Measurements from ENCODE around the gene RBM15.

The RBM15 gene

DNA sequence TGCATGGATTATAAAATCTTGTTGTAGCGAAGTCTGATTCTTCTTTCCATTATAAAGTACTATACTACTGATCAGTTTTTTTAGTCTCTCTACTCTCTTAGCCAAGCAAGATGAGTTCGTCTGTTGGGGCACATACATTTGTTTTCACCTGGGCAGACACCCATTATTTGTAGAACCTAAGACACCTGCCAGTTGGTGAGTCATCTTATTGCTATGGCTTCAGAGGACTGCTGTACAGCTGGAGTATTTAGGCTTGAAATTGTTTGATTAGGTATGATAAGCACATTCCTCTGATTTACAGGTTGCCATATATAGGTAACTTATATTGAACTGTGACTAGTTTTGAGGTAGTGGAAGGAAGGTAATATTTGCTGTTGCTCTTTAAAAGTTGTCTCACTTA lies 17.2 kb downstream of the RBM15 start:
- Histone ChIP-seq H3K4me3 (ENCODE audit: low read length) (no peak overlapping the region), H3K27me3 (ENCODE audit: insufficient read depth, low read length) (no peaks in the 10 kb centered on the region), H3K9ac (ENCODE audit: low read depth, low read length) (no peak overlapping the region), H3K27ac (ENCODE audit: low read depth, low read length) (no peak overlapping the region), H3K36me3 (ENCODE audit: insufficient read depth, low read length) (peaks cover 69% of the 10 kb centered on the region), H3K4me1 (ENCODE audit: insufficient read depth, low read length) (no peaks in the 10 kb centered on the region), H3K9me3 (ENCODE audit: insufficient read depth, low read depth, low read length) (no peaks in the 10 kb centered on the region)
- 96% methylated on average over 2 of the region's 2 CpGs for WGBS

DNA sequence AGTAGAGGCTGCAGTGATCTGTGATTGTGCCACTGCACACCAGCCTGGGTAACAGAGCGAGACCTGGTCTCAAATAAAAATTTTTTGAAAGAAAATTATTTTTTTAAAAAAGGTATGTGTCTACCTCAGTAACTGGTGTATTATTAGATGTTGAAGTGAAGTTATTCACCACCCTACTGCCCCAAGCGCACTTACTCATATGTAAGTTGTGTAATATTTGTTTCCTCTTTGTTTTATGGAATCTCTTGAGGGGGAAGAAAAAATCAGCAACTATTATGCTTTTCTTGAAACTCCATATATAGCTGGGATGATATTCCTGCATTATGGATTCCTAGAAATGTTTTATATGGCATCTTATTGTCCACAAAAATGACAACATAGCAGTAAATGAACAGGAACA lies 21.3 kb downstream of the RBM15 start:
- 100% methylated on average over 1 of the region's 2 CpGs for WGBS
- H3K27ac ChIP-seq (ENCODE audit: low read depth, low read length) = no peak overlapping the region
- no peaks in the 10 kb centered on the region for H3K27me3 ChIP-seq (ENCODE audit: insufficient read depth, low read length)
- H3K9ac ChIP-seq (ENCODE audit: low read depth, low read length) = no peak overlapping the region
- peaks cover 78% of the 10 kb centered on the region for H3K36me3 ChIP-seq (ENCODE audit: insufficient read depth, low read length)
- H3K4me1 ChIP-seq (ENCODE audit: insufficient read depth, low read length) = no peaks in the 10 kb centered on the region
- no peak overlapping the region for H3K4me3 ChIP-seq (ENCODE audit: low read length)
- H3K9me3 ChIP-seq (ENCODE audit: insufficient read depth, low read depth, low read length) = no peaks in the 10 kb centered on the region

DNA sequence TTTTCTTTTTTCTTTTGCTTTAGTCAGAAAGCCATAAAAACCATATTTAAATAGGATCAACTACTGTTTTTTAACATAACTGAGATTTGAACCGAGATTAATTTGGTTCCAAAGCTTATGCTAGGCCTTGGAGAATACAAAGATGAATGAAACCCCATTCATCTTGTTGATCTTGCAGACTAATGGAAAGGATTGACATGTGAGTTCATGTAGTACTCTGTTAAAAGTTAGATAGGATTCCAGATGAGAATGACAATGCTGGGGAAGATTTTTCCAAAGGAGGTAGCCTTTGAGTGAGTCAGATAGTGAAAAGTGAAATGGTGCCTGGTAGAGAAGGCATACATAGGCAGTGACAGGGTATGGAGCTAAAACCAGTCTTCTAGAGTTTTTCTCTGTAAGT lies 22.7 kb downstream of the RBM15 start:
- H3K9me3 ChIP-seq (ENCODE audit: insufficient read depth, low read depth, low read length) = no peaks in the 10 kb centered on the region
- H3K9ac ChIP-seq (ENCODE audit: low read depth, low read length) = no peak overlapping the region
- H3K4me1 ChIP-seq (ENCODE audit: insufficient read depth, low read length) = no peaks in the 10 kb centered on the region
- no peak overlapping the region for H3K27ac ChIP-seq (ENCODE audit: low read depth, low read length)
- no peaks in the 10 kb centered on the region for H3K27me3 ChIP-seq (ENCODE audit: insufficient read depth, low read length)
- peaks cover 78% of the 10 kb centered on the region for H3K36me3 ChIP-seq (ENCODE audit: insufficient read depth, low read length)
- WGBS = 92% methylated on average over 1 of the region's 1 CpG
- H3K4me3 ChIP-seq (ENCODE audit: low read length) = no peak overlapping the region

DNA sequence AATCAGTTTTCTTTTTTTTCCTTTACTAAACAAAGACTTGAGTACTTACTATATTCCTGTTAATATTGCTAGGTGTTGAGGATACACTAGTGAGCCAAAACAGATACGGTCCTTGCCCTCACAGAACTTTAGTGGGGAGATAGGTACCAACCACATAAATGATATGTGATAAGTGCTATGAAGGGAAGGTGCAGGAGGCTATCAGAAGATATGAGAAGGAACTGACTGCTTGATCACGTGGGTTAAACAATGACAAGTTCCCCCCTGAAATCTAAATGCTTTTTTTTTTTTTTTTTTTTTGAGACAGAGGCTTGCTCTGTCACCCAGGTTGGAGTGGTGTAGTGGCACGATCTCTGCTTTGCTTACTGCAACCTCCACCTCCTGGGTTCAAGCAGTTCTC lies 25.0 kb downstream of the RBM15 start:
- WGBS = 100% methylated on average over 3 of the region's 3 CpGs
- no peaks in the 10 kb centered on the region for H3K9me3 ChIP-seq (ENCODE audit: insufficient read depth, low read depth, low read length)
- H3K9ac ChIP-seq (ENCODE audit: low read depth, low read length) = no peak overlapping the region
- no peaks in the 10 kb centered on the region for H3K27me3 ChIP-seq (ENCODE audit: insufficient read depth, low read length)
- H3K27ac ChIP-seq (ENCODE audit: low read depth, low read length) = no peak overlapping the region
- H3K4me1 ChIP-seq (ENCODE audit: insufficient read depth, low read length) = no peaks in the 10 kb centered on the region
- H3K36me3 ChIP-seq (ENCODE audit: insufficient read depth, low read length) = peaks cover 70% of the 10 kb centered on the region
- no peak overlapping the region for H3K4me3 ChIP-seq (ENCODE audit: low read length)

DNA sequence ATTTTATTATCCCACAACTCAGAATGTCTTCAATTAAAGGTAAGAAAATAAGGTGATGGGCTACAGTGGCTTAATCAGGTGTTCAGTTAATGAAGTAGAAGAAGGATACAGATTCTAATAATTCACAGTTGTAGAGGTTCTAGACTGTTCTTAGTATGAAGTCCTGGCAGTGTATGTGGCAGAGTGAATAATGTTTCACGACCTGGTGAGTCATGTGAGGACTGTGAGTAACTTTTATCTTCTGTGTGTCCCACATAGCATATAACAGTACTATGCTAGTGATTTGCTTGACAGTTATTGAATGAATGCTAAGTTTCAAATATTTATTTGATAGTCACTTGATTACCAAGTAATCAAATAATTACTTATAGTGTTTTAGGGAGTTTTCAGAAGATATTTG lies 31.6 kb downstream of the RBM15 start:
- Histone ChIP-seq H3K27me3 (ENCODE audit: insufficient read depth, low read length) (no peaks in the 10 kb centered on the region), H3K4me3 (ENCODE audit: low read length) (no peak overlapping the region), H3K9me3 (ENCODE audit: insufficient read depth, low read depth, low read length) (no peaks in the 10 kb centered on the region), H3K9ac (ENCODE audit: low read depth, low read length) (no peak overlapping the region), H3K27ac (ENCODE audit: low read depth, low read length) (no peak overlapping the region), H3K4me1 (ENCODE audit: insufficient read depth, low read length) (no peaks in the 10 kb centered on the region), H3K36me3 (ENCODE audit: insufficient read depth, low read length) (peaks cover 76% of the 10 kb centered on the region)
- WGBS = 89% methylated on average over 1 of the region's 1 CpG

DNA sequence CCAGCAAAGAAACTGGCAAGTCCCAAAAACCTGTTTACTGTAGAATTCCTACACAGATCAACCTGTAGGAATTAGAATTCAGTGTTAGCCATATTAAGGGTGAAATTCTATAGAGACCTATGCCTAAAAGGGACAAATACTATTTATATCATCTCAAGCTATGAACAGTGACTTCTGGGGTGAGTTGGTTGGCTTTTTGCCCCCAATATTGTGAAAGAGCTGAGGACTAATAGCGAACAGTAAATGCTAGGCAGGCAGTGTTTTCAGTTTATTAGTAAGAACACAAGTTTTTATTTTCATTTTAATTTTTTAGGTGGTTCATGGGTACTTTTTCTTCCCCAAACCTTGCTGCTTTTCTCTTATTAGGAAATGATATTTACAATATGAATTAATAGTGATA lies 36.3 kb downstream of the RBM15 start:
- Histone ChIP-seq H3K27ac (ENCODE audit: low read depth, low read length) (no peak overlapping the region), H3K27me3 (ENCODE audit: insufficient read depth, low read length) (no peaks in the 10 kb centered on the region), H3K4me3 (ENCODE audit: low read length) (no peak overlapping the region), H3K9me3 (ENCODE audit: insufficient read depth, low read depth, low read length) (no peaks in the 10 kb centered on the region), H3K36me3 (ENCODE audit: insufficient read depth, low read length) (peaks cover 79% of the 10 kb centered on the region), H3K4me1 (ENCODE audit: insufficient read depth, low read length) (no peaks in the 10 kb centered on the region), H3K9ac (ENCODE audit: low read depth, low read length) (no peak overlapping the region)
- 89% methylated on average over 1 of the region's 1 CpG for WGBS

DNA sequence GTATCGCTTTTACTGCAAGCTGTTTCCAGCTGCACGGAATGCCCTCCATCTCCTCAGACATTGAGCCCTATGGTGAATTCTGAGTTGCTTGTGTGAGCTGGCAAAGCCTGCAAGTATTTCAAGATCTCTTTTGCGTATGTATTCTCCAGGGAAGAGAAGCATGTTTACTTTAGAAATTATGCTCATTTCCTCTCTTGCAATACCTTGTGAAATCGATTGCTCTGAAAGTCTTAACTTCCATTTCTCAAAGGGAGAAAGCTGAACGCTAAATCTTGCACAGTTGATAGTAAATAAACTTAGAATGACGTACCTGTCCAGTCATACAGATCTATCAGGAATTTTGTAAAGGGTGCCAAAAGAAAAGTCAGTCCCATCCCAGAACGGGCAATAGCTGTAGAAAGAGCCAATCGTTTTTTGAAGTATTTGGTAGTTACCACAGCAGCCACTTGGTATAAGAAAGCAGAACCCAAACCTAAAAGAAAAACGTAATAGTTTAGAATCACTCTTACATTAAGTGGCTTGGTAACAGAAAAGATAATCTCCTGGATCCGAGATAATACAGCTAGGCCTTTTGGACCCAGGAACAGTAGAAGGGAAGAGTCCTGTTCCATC lies 41.6 kb downstream of the RBM15 start:
- Histone ChIP-seq H3K36me3 (ENCODE audit: insufficient read depth, low read length) (peaks cover 31% of the 10 kb centered on the region), H3K27ac (ENCODE audit: low read depth, low read length) (no peak overlapping the region), H3K4me3 (ENCODE audit: low read length) (no peak overlapping the region)

DNA sequence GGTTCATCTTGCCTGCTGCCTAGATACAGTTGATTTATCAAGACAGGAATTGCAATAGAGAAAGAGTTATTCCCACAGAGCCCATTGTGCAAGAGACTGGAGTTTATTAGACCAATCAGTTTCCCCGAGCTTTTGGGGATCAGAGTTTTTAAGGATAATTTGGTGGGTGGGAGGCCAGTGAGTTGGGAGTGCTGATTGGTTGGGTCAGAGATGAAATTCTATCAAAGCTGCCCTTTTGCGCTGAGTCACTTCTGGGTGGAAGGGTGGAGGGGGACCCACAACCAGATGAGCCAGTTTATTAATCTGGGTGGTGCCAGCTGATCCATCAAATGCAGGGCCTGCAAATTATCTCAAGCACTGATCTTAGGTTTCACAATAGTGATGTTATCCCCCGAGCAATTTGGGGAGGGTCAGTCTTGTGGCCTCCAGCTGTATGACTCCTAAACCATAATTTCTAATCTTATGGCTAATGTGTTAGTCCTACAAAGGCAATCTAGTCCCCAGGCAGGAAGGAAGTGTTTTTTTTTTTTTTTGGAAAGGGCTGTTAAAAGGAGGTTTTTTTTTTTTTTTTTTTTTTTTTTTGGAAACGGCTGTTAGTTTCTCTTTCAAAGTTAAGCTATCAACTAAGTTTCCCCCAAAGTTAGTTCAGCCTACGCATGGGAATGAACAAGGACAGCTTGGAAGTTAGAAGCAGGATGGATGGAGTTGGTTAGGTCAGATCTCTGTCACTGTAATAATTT lies 44.2 kb downstream of the RBM15 start:
- H3K4me3 ChIP-seq (ENCODE audit: low read length) = no peak overlapping the region
- no peaks in the 10 kb centered on the region for H3K4me1 ChIP-seq (ENCODE audit: insufficient read depth, low read length)
- H3K36me3 ChIP-seq (ENCODE audit: insufficient read depth, low read length) = peaks cover 8% of the 10 kb centered on the region
- 95% methylated on average over 4 of the region's 5 CpGs for WGBS
- no peak overlapping the region for H3K9ac ChIP-seq (ENCODE audit: low read depth, low read length)
- H3K27ac ChIP-seq (ENCODE audit: low read depth, low read length) = no peak overlapping the region
- no peaks in the 10 kb centered on the region for H3K27me3 ChIP-seq (ENCODE audit: insufficient read depth, low read length)
- no peaks in the 10 kb centered on the region for H3K9me3 ChIP-seq (ENCODE audit: insufficient read depth, low read depth, low read length)

More for the DNA sequence above, 41.6 kb downstream of the RBM15 start:
- no peaks in the 10 kb centered on the region for H3K27me3 ChIP-seq (ENCODE audit: insufficient read depth, low read length)
- H3K9ac ChIP-seq (ENCODE audit: low read depth, low read length) = no peak overlapping the region
- WGBS = 95% methylated on average over 10 of the region's 10 CpGs
- no peaks in the 10 kb centered on the region for H3K9me3 ChIP-seq (ENCODE audit: insufficient read depth, low read depth, low read length)
- H3K4me1 ChIP-seq (ENCODE audit: insufficient read depth, low read length) = no peaks in the 10 kb centered on the region

DNA sequence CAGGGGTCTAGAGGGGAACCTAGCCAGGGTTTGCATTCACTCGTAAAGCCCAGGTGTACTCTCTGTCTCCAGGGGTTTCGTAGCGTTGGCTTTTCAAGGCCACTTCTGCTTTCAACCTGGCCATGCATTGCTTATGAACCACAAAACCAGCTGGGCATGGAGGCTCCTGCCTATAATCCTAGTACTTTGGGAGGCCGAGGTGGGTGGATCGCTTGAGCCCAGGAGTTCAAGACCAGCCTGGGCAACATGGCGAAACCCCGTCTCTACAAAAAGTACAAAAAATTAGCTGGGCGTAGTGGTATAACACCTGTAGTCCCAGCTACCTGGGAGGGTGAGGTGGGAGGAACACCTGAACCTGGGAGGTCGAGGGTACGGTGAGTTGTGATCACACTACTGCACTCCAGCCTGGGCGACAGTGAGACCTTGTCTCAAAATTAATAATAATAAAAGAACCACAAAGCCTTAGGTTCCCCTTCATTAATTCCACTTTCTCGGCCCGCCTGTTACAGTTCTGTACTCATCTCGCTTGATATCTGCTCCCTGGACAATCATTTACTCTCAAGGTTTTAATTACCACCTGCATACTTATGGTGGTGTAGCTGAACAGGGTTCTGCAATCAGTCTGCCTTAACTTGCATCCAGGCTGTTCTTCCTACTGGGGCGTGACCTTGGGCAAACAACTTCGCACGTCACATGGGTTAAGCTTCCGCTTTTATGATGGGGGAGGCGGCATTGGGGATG lies 45.6 kb downstream of the RBM15 start:
- Histone ChIP-seq H3K9me3 (ENCODE audit: insufficient read depth, low read depth, low read length) (no peaks in the 10 kb centered on the region), H3K27me3 (ENCODE audit: insufficient read depth, low read length) (no peaks in the 10 kb centered on the region), H3K36me3 (ENCODE audit: insufficient read depth, low read length) (no peaks in the 10 kb centered on the region), H3K4me3 (ENCODE audit: low read length) (no peak overlapping the region), H3K9ac (ENCODE audit: low read depth, low read length) (no peak overlapping the region), H3K4me1 (ENCODE audit: insufficient read depth, low read length) (peaks cover under 1% of the 10 kb centered on the region), H3K27ac (ENCODE audit: low read depth, low read length) (no peak overlapping the region)
- 95% methylated on average over 18 of the region's 19 CpGs for WGBS

DNA sequence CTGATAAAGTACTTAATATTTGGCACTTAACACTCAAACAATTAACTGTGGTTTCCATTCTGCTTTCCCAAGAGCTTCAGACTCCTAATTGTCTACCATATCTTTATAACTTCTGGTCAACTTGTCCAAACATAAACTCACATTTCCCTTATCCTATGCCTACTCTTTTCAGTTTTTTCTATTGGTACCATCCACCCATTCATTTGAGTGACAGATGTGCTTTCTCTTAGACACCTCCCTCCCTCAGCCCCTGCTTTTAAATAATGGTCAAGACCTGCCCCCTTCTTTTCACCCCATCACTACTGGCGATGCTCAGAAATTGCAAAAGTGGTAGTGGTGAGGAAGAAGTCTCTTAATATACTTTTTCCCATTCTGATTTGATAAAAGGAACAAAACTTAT lies 46.2 kb downstream of the RBM15 start:
- no peak overlapping the region for H3K27ac ChIP-seq (ENCODE audit: low read depth, low read length)
- H3K36me3 ChIP-seq (ENCODE audit: insufficient read depth, low read length) = no peaks in the 10 kb centered on the region
- no CpG with 5 or more reads among the region's 1 CpG for WGBS
- H3K9ac ChIP-seq (ENCODE audit: low read depth, low read length) = no peak overlapping the region
- no peaks in the 10 kb centered on the region for H3K9me3 ChIP-seq (ENCODE audit: insufficient read depth, low read depth, low read length)
- peaks cover 7% of the 10 kb centered on the region for H3K4me1 ChIP-seq (ENCODE audit: insufficient read depth, low read length)
- no peaks in the 10 kb centered on the region for H3K27me3 ChIP-seq (ENCODE audit: insufficient read depth, low read length)
- no peak overlapping the region for H3K4me3 ChIP-seq (ENCODE audit: low read length)

DNA sequence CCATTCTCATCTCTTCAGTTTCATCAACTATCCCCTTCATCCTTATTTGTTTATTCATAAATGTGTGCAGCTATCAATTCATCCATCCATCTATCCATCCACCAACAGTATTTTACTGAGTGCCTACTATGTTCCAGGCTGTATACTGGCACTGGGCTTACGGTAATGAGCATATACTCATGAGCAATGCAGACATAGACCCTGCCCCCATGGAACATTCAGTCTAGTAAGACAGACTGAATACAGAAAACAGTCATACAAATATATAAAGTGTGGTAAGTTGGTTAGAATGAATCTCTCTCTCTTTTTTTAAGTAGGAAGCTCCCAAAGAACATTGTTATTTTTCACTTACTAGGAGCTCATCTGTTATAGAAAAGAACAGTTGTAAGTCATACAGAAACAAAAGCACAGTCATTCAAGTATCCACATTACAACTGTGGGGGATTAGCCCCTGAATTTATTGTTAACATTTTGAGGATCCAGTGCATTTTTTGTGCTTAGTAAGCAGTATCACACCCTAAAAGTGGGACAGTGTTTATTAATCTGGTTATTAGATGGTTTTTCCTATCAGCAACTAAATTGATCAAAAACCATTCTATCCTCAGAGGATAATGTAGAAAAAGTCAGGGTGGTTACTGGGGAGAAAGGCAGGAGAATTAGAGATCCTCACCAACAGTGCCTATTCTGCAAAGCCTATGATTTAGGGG lies 48.0 kb downstream of the RBM15 start:
- Histone ChIP-seq H3K9ac (ENCODE audit: low read depth, low read length) (no peak overlapping the region), H3K4me1 (ENCODE audit: insufficient read depth, low read length) (peaks cover 19% of the 10 kb centered on the region), H3K27ac (ENCODE audit: low read depth, low read length) (no peak overlapping the region), H3K36me3 (ENCODE audit: insufficient read depth, low read length) (no peaks in the 10 kb centered on the region), H3K4me3 (ENCODE audit: low read length) (no peak overlapping the region), H3K9me3 (ENCODE audit: insufficient read depth, low read depth, low read length) (no peaks in the 10 kb centered on the region), H3K27me3 (ENCODE audit: insufficient read depth, low read length) (no peaks in the 10 kb centered on the region)
- 96% methylated on average over 1 of the region's 1 CpG for WGBS
